D721Med (cell line): ENCODE results near the gene NELFA.
"Not testable (repeated sequence)": the region's sequence is repeated elsewhere in the genome, so short reads cannot be mapped to it uniquely, and the experiment has no call there.

Experiments used
- DNase-seq: peaks from one replicate; pipeline ENCODE4 v3.0.0; 2011; ENCODE audit warnings: low spot score; ENCODE audit not compliant: insufficient read length
- FAIRE-seq: peaks from 2 replicates; lab custom pipeline; 2011; peaks lifted over from hg19 to GRCh38; lab: Jason Lieb, UNC
- CTCF ChIP-seq: IDR thresholded peaks from 2 replicates; pipeline ENCODE4 v1.5.1; 2012; ENCODE audit warnings: mild to moderate bottlenecking, control low read depth; ENCODE audit not compliant: insufficient read depth; ENCODE audit errors: missing control alignments

NELFA gene

GRCh38 chr4:1996866-1997611, 11.7 kb downstream of the NELFA start:
- TF ChIP-seq CTCF = no peak
- no peak for DNase-seq
- no peak for FAIRE-seq

- TF ChIP-seq CTCF = no peak
- no peak for DNase-seq
- no peak for FAIRE-seq
Measured at GRCh38 chr4:1994938-1995337, 13.8 kb downstream of the NELFA start.

- FAIRE-seq, DNase-seq: not testable (repeated sequence)
Measured at GRCh38 chr4:1993718-1994516, 14.9 kb downstream of the NELFA start.

GRCh38 chr4:1993169-1993516, 15.6 kb downstream of the NELFA start:
- no peak for DNase-seq
- no peak for FAIRE-seq
- TF ChIP-seq CTCF = no peak

- FAIRE-seq = no peak
- no peak for DNase-seq
- no peak for TF ChIP-seq CTCF
Measured at GRCh38 chr4:1992468-1993168, 16.2 kb downstream of the NELFA start.

- DNase-seq (no peak), FAIRE-seq (no peak)
- no peak for TF ChIP-seq CTCF
Measured at GRCh38 chr4:1991596-1992434, 17.0 kb downstream of the NELFA start.

GRCh38 chr4:1991087-1991486, 17.7 kb downstream of the NELFA start:
- DNase-seq (no peak), FAIRE-seq (no peak)
- no peak for TF ChIP-seq CTCF
